GM23338 (cell line): ENCODE results near the gene DRAXIN. TPM values are rescaled to one million over a fixed set of nuclear protein-coding genes. Genes with fewer than 3 reads are reported as not detected.
A peak's percentile ranks its signal among the peaks of the same experiment; 100 is the strongest.

Experiments used
- ATAC-seq: fragments of 200-7000 bp; cut with Tn5 transposase; 3 replicates; pipeline ENCODE4 v1.9.1; 2020
- DNase-seq: peaks from one replicate; pipeline ENCODE4 v3.0.0-alpha.2; 2015; ENCODE audit warnings: low spot score
- H2AFZ ChIP-seq: fragments of 200-600 bp; sonication (generic); 2 replicates; pipeline ENCODE4 v1.8.0; 2016; ENCODE audit warnings: antibody characterized with exemption, mild to moderate bottlenecking, moderate library complexity
- H3F3A ChIP-seq: fragments of 200-600 bp; sonication (generic); replicated peaks from 2 replicates; pipeline ENCODE4 v1.8.0; 2017; ENCODE audit warnings: antibody characterized with exemption, mixed run types, low read depth
- H3K27ac ChIP-seq: fragments of 200-600 bp; sonication (generic); 2 replicates; pipeline ENCODE4 v1.6.1; 2016; ENCODE audit warnings: low read depth
- H3K27me3 ChIP-seq: fragments of 200-600 bp; sonication (generic); 2 replicates; pipeline ENCODE4 v1.8.0; 2016; ENCODE audit warnings: mild to moderate bottlenecking, mixed run types, moderate library complexity; ENCODE audit not compliant: insufficient read depth
- H3K36me3 ChIP-seq: fragments of 200-600 bp; sonication (generic); 2 replicates; pipeline ENCODE4 v1.8.0; 2016; ENCODE audit warnings: mild to moderate bottlenecking; ENCODE audit not compliant: insufficient read depth
- H3K4me1 ChIP-seq: fragments of 200-600 bp; sonication (generic); 2 replicates; pipeline ENCODE4 v1.8.0; 2016; ENCODE audit warnings: mild to moderate bottlenecking, moderate library complexity; ENCODE audit not compliant: insufficient read depth
- H3K4me2 ChIP-seq: fragments of 200-600 bp; sonication (generic); 2 replicates; pipeline ENCODE4 v1.7.1; 2017; ENCODE audit warnings: mixed run types
- H3K4me3 ChIP-seq: fragments of 200-600 bp; sonication (generic); 2 replicates; pipeline ENCODE4 v1.6.1; 2016; ENCODE audit warnings: mixed run types
- H3K79me2 ChIP-seq: fragments of 200-600 bp; sonication (generic); replicated peaks from 2 replicates; pipeline ENCODE4 v1.8.0; 2017; ENCODE audit warnings: mild to moderate bottlenecking; ENCODE audit not compliant: insufficient read depth
- H3K9me2 ChIP-seq: fragments of 200-600 bp; sonication (generic); 2 replicates; pipeline ENCODE4 v1.8.0; 2017; ENCODE audit not compliant: insufficient read depth
- H4K20me1 ChIP-seq: fragments of 200-600 bp; sonication (generic); replicated peaks from 2 replicates; pipeline ENCODE4 v1.8.0; 2017; ENCODE audit warnings: mild to moderate bottlenecking; ENCODE audit not compliant: insufficient read depth
- H3K27ac Mint-ChIP-seq: 2 replicates; pipeline ENCODE4 v1.8.0; 2020; ENCODE audit warnings: inconsistent platforms, mild to moderate bottlenecking, moderate library complexity, mixed read lengths
- H3K27me3 Mint-ChIP-seq: 3 replicates; pipeline ENCODE4 v1.8.0; 2022; ENCODE audit warnings: low read depth, mild to moderate bottlenecking, moderate library complexity, mixed read lengths, inconsistent platforms; ENCODE audit not compliant: insufficient read depth, poor library complexity
- H3K36me3 Mint-ChIP-seq: 3 replicates; pipeline ENCODE4 v1.8.0; 2021; ENCODE audit warnings: low read depth, mild to moderate bottlenecking, inconsistent platforms, moderate library complexity, mixed read lengths
- H3K4me1 Mint-ChIP-seq: 3 replicates; pipeline ENCODE4 v1.8.0; 2020; ENCODE audit warnings: mild to moderate bottlenecking, inconsistent platforms, mixed read lengths
- H3K4me3 Mint-ChIP-seq: 3 replicates; pipeline ENCODE4 v1.8.0; 2021; ENCODE audit warnings: moderate library complexity, mild to moderate bottlenecking, inconsistent platforms, mixed read lengths
- H3K9me3 Mint-ChIP-seq: 3 replicates; pipeline ENCODE4 v1.8.0; 2020; ENCODE audit warnings: moderate library complexity, mild to moderate bottlenecking, inconsistent platforms, mixed read lengths
- CTCF ChIP-seq, 2 experiments: fragments of 200-600 bp in 1 of 2; sonication (generic) in 1 of 2; conservative IDR thresholded peaks; 2 replicates each; pipeline versions ENCODE4 v1.5.1 to v1.6.1; 2016 to 2017; ENCODE audit warnings: antibody characterized with exemption in 2 of 2, low read depth in 2 of 2, mild to moderate bottlenecking in 2 of 2, moderate library complexity in 1 of 2
- EZH2phosphoT487 ChIP-seq: fragments of 200-600 bp; sonication (generic); IDR thresholded peaks from one replicate; pipeline ENCODE4 v1.8.1; 2018; ENCODE audit warnings: antibody characterized with exemption; ENCODE audit not compliant: unreplicated experiment
- REST ChIP-seq: IDR thresholded peaks from one replicate; pipeline ENCODE4 v1.6.1; 2018; ENCODE audit warnings: antibody characterized with exemption; ENCODE audit not compliant: unreplicated experiment
- STAT1 ChIP-seq: IDR thresholded peaks from one replicate; pipeline ENCODE4 v1.6.1; 2016; ENCODE audit warnings: antibody characterized with exemption; ENCODE audit not compliant: unreplicated experiment
- ZNF114 ChIP-seq: fragments of 250-450 bp; sonication (Bioruptor Pico); IDR thresholded peaks from 2 replicates; pipeline ENCODE4 v1.5.0; 2020; ENCODE audit warnings: mild to moderate bottlenecking, moderate library complexity
- polyA plus RNA-seq: library from polyadenylated mRNA; unstranded; fragments of >200 nt; fragmentation: Nextera tagmentation; extraction: Ambion mirVana; gene quantifications from 2 replicates; pipeline ENCODE4 v1.2.1, GENCODE V29; 2016
- total RNA-seq: library from RNA; depleted of rRNA; stranded (reverse); fragments of >200 nt; shearing (Covaris generic); gene quantifications from 2 replicates; pipeline ENCODE4 v1.2.3, GENCODE V29; 2014

DRAXIN gene
- total and polyA plus RNA-seq, 2 experiments from 2014 or later = 7.6 to 23.0 TPM

- peaks cover 36% of the 10 kb centered on the region for H3K4me1 Mint-ChIP-seq
- peaks cover 35% of the 10 kb centered on the region for H3K4me1 ChIP-seq
- H3K36me3 Mint-ChIP-seq = no peaks in the 10 kb centered on the region; the same call in 2 of the 3 replicates
- H3K9me2 ChIP-seq = no peaks in the 10 kb centered on the region
- no peak overlapping the region for H2AFZ ChIP-seq
- H3K9me3 Mint-ChIP-seq = no peaks in the 10 kb centered on the region
- H3K79me2 ChIP-seq = peaks cover 62% of the 10 kb centered on the region
- no peak for TF ChIP-seq EZH2phosphoT487
- no peak for TF ChIP-seq REST
- no peak for TF ChIP-seq CTCF (conservative IDR thresholded peaks at IDR 0.05; ENCODE audit: low read depth in 2 of 2)
- no peak for TF ChIP-seq ZNF114 (CRISPR knock-in tag)
- no peaks in the 10 kb centered on the region for H3K27me3 ChIP-seq
- no peak overlapping the region for H3K27ac ChIP-seq
- H4K20me1 ChIP-seq = no peaks in the 10 kb centered on the region; the same call in 1 of the 2 replicates
- H3K27ac Mint-ChIP-seq = no peak overlapping the region
- ATAC-seq (no peak), DNase-seq (no peak)
- H3K27me3 Mint-ChIP-seq = peaks cover 11% of the 10 kb centered on the region
- no peak overlapping the region for H3K4me3 ChIP-seq
- H3K4me2 ChIP-seq = no peak overlapping the region
- no peak overlapping the region for H3K4me3 Mint-ChIP-seq
- no peaks in the 10 kb centered on the region for H3K36me3 ChIP-seq
- peaks cover 8% of the 10 kb centered on the region for H3F3A ChIP-seq
These were observed 4.4 kb downstream of the DRAXIN start for GRCh38 chr1:11695861-11696260.

GRCh38 chr1:11697188-11697892, 5.8 kb downstream of the DRAXIN start:
- peaks cover 43% of the 10 kb centered on the region for H3K4me1 ChIP-seq
- ATAC-seq = peak; percentile 48

More at GRCh38 chr1:11697188-11697892, 5.8 kb downstream of the DRAXIN start:
- DNase-seq = no peak
- no peaks in the 10 kb centered on the region; the same call in 1 of the 2 replicates for H4K20me1 ChIP-seq
- Mint-ChIP-seq H3K4me3 (no peak overlapping the region), H3K4me1 (peaks cover 42% of the 10 kb centered on the region), H3K27me3 (peaks cover 12% of the 10 kb centered on the region), H3K36me3 (no peaks in the 10 kb centered on the region; the same call in 2 of the 3 replicates), H3K9me3 (no peaks in the 10 kb centered on the region), H3K27ac (no peak overlapping the region)
- H3K27me3 ChIP-seq = no peaks in the 10 kb centered on the region
- TF ChIP-seq STAT1 (no peak), CTCF (conservative IDR thresholded peaks at IDR 0.05; ENCODE audit: low read depth in 2 of 2) (peak in 1 of 2 experiments; percentile 33; a peak in 2 of 4 replicates)
- H3K79me2 ChIP-seq = peaks cover 59% of the 10 kb centered on the region
- H3K27ac ChIP-seq = no peak overlapping the region
- H3K36me3 ChIP-seq = no peaks in the 10 kb centered on the region; the same call in 1 of the 2 replicates
- no peak overlapping the region for H3K4me3 ChIP-seq
- no peak overlapping the region for H2AFZ ChIP-seq
- H3K9me2 ChIP-seq = no peaks in the 10 kb centered on the region
- H3F3A ChIP-seq = peaks cover 19% of the 10 kb centered on the region
- no peak overlapping the region for H3K4me2 ChIP-seq
